B cell (primary cell): ENCODE data around the gene SRCAP. TPM values are rescaled to one million over a fixed set of nuclear protein-coding genes. Genes with fewer than 3 reads are reported as not detected.

Experiments
- ATAC-seq: fragments of 200-7000 bp; cut with Tn5 transposase; one replicate; pipeline ENCODE4 v1.10.0; 2021; ENCODE audit warnings: low read depth, mild to moderate bottlenecking, moderate number of reproducible peaks, moderate library complexity
- CTCF ChIA-PET: fragments of 350-600 bp; sonication (Branson Sonifier 250); formaldehyde crosslinking; loops from one replicate; lab custom pipeline; 2021; ENCODE audit warnings: antibody characterized with exemption, inconsistent platforms; lab: Charles Lee
- POLR2A ChIA-PET: fragments of 350-600 bp; sonication (Branson Sonifier 250); formaldehyde crosslinking; loops from one replicate; lab custom pipeline; 2021; ENCODE audit warnings: antibody characterized with exemption; lab: Charles Lee
- DNase-seq: peaks from one replicate; pipeline ENCODE4 v3.0.0; 2013
- H2AFZ ChIP-seq: 2 replicates; pipeline ENCODE4 v1.6.1; 2012; ENCODE audit warnings: mild to moderate bottlenecking, low read depth, low read length; ENCODE audit not compliant: insufficient read depth, poor library complexity, severe bottlenecking
- H3K27ac ChIP-seq, 2 donors: 1 replicate in 1 of 2; 2 replicates in 1 of 2; pipeline ENCODE4 v1.5.1; 2012 to 2013; ENCODE audit warnings: low read length in 2 of 2, mild to moderate bottlenecking in 2 of 2, moderate library complexity in 1 of 2
- H3K27me3 ChIP-seq, 4 experiments: fragments of 200-600 bp in 1 of 4; sonication (generic) in 1 of 4; replicated peaks in 1 of 4; 1 replicate in 2 of 4; 2 replicates in 2 of 4; pipeline versions ENCODE4 v1.6.1 to v1.7.0; 2013 to 2016; ENCODE audit warnings: low read length in 3 of 4, mild to moderate bottlenecking in 2 of 4, mixed read lengths in 1 of 4, moderate library complexity in 1 of 4; ENCODE audit not compliant: insufficient read depth in 4 of 4, control insufficient read depth in 3 of 4; ENCODE audit errors: control extremely low read depth in 1 of 4
- H3K36me3 ChIP-seq, 2 experiments: replicated peaks in 1 of 2; 1 replicate in 1 of 2; 2 replicates in 1 of 2; pipeline versions ENCODE4 v1.6.1 to v1.7.1; 2013; ENCODE audit warnings: low read length in 1 of 2; ENCODE audit not compliant: insufficient read depth in 2 of 2, control insufficient read depth in 1 of 2; ENCODE audit errors: control extremely low read depth in 1 of 2, extremely low read depth in 1 of 2
- H3K4me1 ChIP-seq, 2 donors: fragments of 200-600 bp in 1 of 2; sonication (generic) in 1 of 2; 1 replicate in 1 of 2; 2 replicates in 1 of 2; pipeline versions ENCODE4 v1.5.1 to v1.6.1; 2013 to 2017; ENCODE audit warnings: low read length in 2 of 2; ENCODE audit not compliant: control insufficient read depth in 2 of 2, insufficient read depth in 2 of 2
- H3K4me2 ChIP-seq: replicated peaks from 2 replicates; pipeline ENCODE3; 2012; ENCODE audit warnings: mild to moderate bottlenecking, low read depth, low read length; ENCODE audit not compliant: poor library complexity, severe bottlenecking
- H3K4me3 ChIP-seq, 5 experiments: fragments of 200-600 bp in 1 of 5; sonication (generic) in 1 of 5; 1 replicate in 3 of 5; 2 replicates in 2 of 5; pipeline versions ENCODE4 v1.5.1 to v1.7.0; 2011 to 2016; ENCODE audit warnings: low read length in 4 of 5, mild to moderate bottlenecking in 4 of 5, low read depth in 2 of 5, control low read depth in 1 of 5, moderate library complexity in 1 of 5; ENCODE audit not compliant: insufficient read depth in 1 of 5; ENCODE audit errors: control extremely low read depth in 1 of 5, extremely low read depth in 1 of 5
- H3K79me2 ChIP-seq: fragments of 200-600 bp; sonication (generic); one replicate; pipeline ENCODE4 v1.6.0; 2016; ENCODE audit warnings: low read length; ENCODE audit not compliant: control insufficient read depth, insufficient read depth
- H3K9ac ChIP-seq: fragments of 200-600 bp; sonication (generic); 2 replicates; pipeline ENCODE4 v1.6.1; 2017; ENCODE audit warnings: mild to moderate bottlenecking, low read length, moderate library complexity
- H3K9me3 ChIP-seq, 3 donors: one replicate each; pipeline versions ENCODE4 v1.6.1 to v1.7.1; 2013; ENCODE audit warnings: low read length in 2 of 3; ENCODE audit not compliant: control insufficient read depth in 2 of 3, insufficient read depth in 1 of 3; ENCODE audit errors: control extremely low read depth in 1 of 3
- H4K20me1 ChIP-seq: 2 replicates; pipeline ENCODE4 v1.6.0; 2012; ENCODE audit warnings: mild to moderate bottlenecking, low read length; ENCODE audit not compliant: insufficient read depth, control insufficient read depth, poor library complexity, severe bottlenecking
- H3K27ac Mint-ChIP-seq: one replicate; pipeline ENCODE4 v1.8.0; 2021; ENCODE audit warnings: mixed read lengths
- H3K27me3 Mint-ChIP-seq: one replicate; pipeline ENCODE4 v1.8.0; 2021; ENCODE audit warnings: mixed read lengths
- H3K4me1 Mint-ChIP-seq: one replicate; pipeline ENCODE4 v1.8.0; 2021; ENCODE audit warnings: mixed read lengths
- H3K4me3 Mint-ChIP-seq: one replicate; pipeline ENCODE4 v1.8.0; 2021; ENCODE audit warnings: mixed read lengths
- H3K9me3 Mint-ChIP-seq: one replicate; pipeline ENCODE4 v1.8.0; 2022; ENCODE audit warnings: mixed read lengths; ENCODE audit not compliant: insufficient read depth
- EZH2 ChIP-seq: IDR thresholded peaks from 2 replicates; pipeline ENCODE4 v1.6.1; 2012; ENCODE audit warnings: borderline replicate concordance, low read depth, mild to moderate bottlenecking, moderate library complexity, low read length; ENCODE audit not compliant: insufficient read depth, poor library complexity, severe bottlenecking
- WGBS: methylation state at CpG from one replicate; pipeline ENCODE4 v1.1.5; 2013; ENCODE audit warnings: missing lambda C conversion rate; ENCODE audit not compliant: insufficient coverage; 5-methylcytosine and 5-hydroxymethylcytosine counted together
- intact Hi-C: fragments of 100-400 bp; cut with micrococcal nuclease; formaldehyde crosslinking; loops from one replicate; pipeline ENCODE4 v1.10.0; 2022
- polyA plus RNA-seq: library from polyadenylated mRNA; depleted of rRNA; stranded (reverse); fragments of >200 nt; gene quantifications from 2 replicates; pipeline ENCODE4 v1.2.3, GENCODE V29; 2012
- total RNA-seq, 2 donors: library from RNA; stranded (reverse); fragments of 120-200 nt in 1 of 2; gene quantifications; 1 replicate in 1 of 2; 2 replicates in 1 of 2; pipeline versions ENCODE4 v1.2.3 to v1.2.4, GENCODE V29; 2013 to 2022
- TF ChIP-seq, protein P1 (sequence below): fragments of 200-600 bp; IDR thresholded peaks from one replicate; pipeline ENCODE4 v1.8.0; 2022; ENCODE audit warnings: antibody characterized with exemption, mild to moderate bottlenecking

The SRCAP gene
- total and polyA plus RNA-seq, 2 donors (not counting 1 experiment from before 2014, with no cell fraction given) = 20.9 to 145 TPM

DNA sequence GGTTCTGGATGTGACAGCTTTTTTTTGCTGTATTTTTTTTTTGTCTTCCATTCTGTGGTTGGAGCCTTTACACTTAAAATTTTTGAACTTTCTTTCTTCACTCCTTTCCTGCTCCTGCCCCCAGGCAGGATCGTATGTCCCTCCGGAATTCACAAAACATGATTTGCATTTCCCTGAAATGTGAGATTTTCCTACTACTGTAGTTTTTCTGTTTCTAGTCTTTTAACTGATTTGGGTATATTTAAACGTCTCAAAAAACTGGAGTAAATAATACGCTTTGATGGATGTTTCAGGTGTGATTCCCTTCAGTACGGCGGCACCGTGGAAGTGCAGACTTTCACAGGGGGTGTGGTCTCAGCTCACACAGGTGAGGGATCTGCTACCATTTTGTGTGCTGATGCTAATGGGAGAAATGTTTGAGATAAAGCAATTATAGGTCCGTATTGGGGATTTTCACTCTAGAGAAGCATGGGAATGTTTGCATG is 686 bp downstream of the SRCAP start:
- peak overlapping the region in 4 of 5 experiments; percentile 95 to 100 (median 97) for H3K4me3 ChIP-seq
- H3K27ac ChIP-seq = peak overlapping the region; percentile 73 to 100
- peaks cover 10 to 41% of the 10 kb centered on the region in 2 experiments for H3K36me3 ChIP-seq
- H3K4me3 Mint-ChIP-seq = peak overlapping the region; percentile 95
- peaks cover 24% of the 10 kb centered on the region for H3K4me1 Mint-ChIP-seq
- ChIA-PET POLR2A (interaction anchor here (0.6 to 1.2 kb wide), 2 partner anchors 24 to 48 kb away, joined by 4 to 5 read pairs; partner anchors contain the start of gene PHKG2), CTCF (interaction anchor here (0.6 to 0.7 kb wide), 2 partner anchors 68 to 174 kb away, joined by 3 read pairs; no protein-coding TSS in a partner anchor)
- H4K20me1 ChIP-seq = peaks cover 39% of the 10 kb centered on the region
- DNase-seq (no peak), ATAC-seq (no peak)
- intact Hi-C loops = loop anchor here (2.0 to 10.0 kb wide), 6 partner anchors 17 to 727 kb away; partner anchors contain the start of genes ALDOA, DCTPP1, TAOK2 and ZNF768
- H2AFZ ChIP-seq = peak overlapping the region; percentile 86
- no peak for TF ChIP-seq EZH2
- TF ChIP-seq, protein P1, sequence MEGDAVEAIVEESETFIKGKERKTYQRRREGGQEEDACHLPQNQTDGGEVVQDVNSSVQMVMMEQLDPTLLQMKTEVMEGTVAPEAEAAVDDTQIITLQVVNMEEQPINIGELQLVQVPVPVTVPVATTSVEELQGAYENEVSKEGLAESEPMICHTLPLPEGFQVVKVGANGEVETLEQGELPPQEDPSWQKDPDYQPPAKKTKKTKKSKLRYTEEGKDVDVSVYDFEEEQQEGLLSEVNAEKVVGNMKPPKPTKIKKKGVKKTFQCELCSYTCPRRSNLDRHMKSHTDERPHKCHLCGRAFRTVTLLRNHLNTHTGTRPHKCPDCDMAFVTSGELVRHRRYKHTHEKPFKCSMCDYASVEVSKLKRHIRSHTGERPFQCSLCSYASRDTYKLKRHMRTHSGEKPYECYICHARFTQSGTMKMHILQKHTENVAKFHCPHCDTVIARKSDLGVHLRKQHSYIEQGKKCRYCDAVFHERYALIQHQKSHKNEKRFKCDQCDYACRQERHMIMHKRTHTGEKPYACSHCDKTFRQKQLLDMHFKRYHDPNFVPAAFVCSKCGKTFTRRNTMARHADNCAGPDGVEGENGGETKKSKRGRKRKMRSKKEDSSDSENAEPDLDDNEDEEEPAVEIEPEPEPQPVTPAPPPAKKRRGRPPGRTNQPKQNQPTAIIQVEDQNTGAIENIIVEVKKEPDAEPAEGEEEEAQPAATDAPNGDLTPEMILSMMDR = no peak
- H3K9me3 Mint-ChIP-seq = no peaks in the 10 kb centered on the region
- H3K27me3 ChIP-seq = no peaks in the 10 kb centered on the region
- peak overlapping the region; percentile 100 for H3K9ac ChIP-seq
- H3K9me3 ChIP-seq = no peaks in the 10 kb centered on the region
- peaks cover 52% of the 10 kb centered on the region for H3K79me2 ChIP-seq
- H3K4me2 ChIP-seq = peak overlapping the region; percentile 92
- peak overlapping the region; percentile 96 for H3K27ac Mint-ChIP-seq
- H3K4me1 ChIP-seq = peaks cover 15 to 18% of the 10 kb centered on the region in 2 donors
- no peaks in the 10 kb centered on the region for H3K27me3 Mint-ChIP-seq
- WGBS = 69% methylated on average over 6 of the region's 8 CpGs

DNA sequence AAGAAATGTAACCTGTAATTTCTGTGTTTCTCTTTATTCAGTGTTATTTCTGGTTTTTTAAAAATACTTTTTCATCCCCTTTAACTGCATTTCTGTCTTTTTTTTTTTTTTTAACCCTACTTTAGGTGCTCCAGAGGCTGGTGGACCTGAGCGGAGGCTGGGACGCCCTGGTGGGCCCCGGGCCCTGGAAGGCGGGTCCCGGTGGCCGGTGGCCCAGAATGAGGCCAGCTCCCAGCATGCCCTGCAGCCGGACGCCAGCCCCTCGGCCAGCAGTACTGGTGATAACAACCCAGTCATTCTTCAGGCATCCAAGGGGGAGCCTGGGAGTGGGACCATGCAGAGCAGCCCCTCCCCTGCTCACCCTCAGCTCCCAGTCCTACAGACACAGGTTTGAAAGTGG is 1.5 kb downstream of the SRCAP start:
- H3K27me3 Mint-ChIP-seq = no peaks in the 10 kb centered on the region
- no peak for ATAC-seq
- Histone ChIP-seq H4K20me1 (peaks cover 44% of the 10 kb centered on the region), H2AFZ (no peak overlapping the region), H3K4me3 (no peak overlapping the region), H3K4me1 (peaks cover 15 to 18% of the 10 kb centered on the region in 2 donors), H3K4me2 (no peak overlapping the region), H3K36me3 (peaks cover 11 to 49% of the 10 kb centered on the region in 2 experiments), H3K9ac (no peak overlapping the region), H3K79me2 (peaks cover 54% of the 10 kb centered on the region), H3K9me3 (no peaks in the 10 kb centered on the region), H3K27me3 (no peaks in the 10 kb centered on the region), H3K27ac (no peak overlapping the region)
- no peak overlapping the region for H3K27ac Mint-ChIP-seq
- H3K4me1 Mint-ChIP-seq = peaks cover 24% of the 10 kb centered on the region
- H3K9me3 Mint-ChIP-seq = no peaks in the 10 kb centered on the region
- intact Hi-C loops = no loop called here
- 97% methylated on average over 9 of the region's 9 CpGs for WGBS
- POLR2A ChIA-PET = no interaction called here
- CTCF ChIA-PET = no interaction called here
- DNase-seq = no peak
- H3K4me3 Mint-ChIP-seq = peak overlapping the region; percentile 95
- TF ChIP-seq, protein P1 = no peak
- TF ChIP-seq EZH2 = no peak
